Esophagus squamous epithelium (tissue), 4 donors: ENCODE measurements around the gene EIF3D.
A peak's percentile ranks its signal among the peaks of the same experiment; 100 is the strongest.

Source experiments
- POLR2A ChIP-seq, 4 donors: fragments of 450-650 bp; IDR thresholded peaks; one replicate each; pipeline ENCODE4 v1.6.1; 2017; ENCODE audit warnings: antibody characterized with exemption in 4 of 4, mild to moderate bottlenecking in 4 of 4, moderate library complexity in 3 of 4
- TF ChIP-seq, protein P1 (sequence below), 6 experiments: fragments of 450-650 bp in 4 of 6; fragments of 200-600 bp in 2 of 6; sonication (generic) in 2 of 6; IDR thresholded peaks; one replicate each; pipeline ENCODE4 v1.5.1; 2016 to 2019; ENCODE audit warnings: antibody characterized with exemption in 6 of 6, mild to moderate bottlenecking in 4 of 6, moderate library complexity in 4 of 6

DNA sequence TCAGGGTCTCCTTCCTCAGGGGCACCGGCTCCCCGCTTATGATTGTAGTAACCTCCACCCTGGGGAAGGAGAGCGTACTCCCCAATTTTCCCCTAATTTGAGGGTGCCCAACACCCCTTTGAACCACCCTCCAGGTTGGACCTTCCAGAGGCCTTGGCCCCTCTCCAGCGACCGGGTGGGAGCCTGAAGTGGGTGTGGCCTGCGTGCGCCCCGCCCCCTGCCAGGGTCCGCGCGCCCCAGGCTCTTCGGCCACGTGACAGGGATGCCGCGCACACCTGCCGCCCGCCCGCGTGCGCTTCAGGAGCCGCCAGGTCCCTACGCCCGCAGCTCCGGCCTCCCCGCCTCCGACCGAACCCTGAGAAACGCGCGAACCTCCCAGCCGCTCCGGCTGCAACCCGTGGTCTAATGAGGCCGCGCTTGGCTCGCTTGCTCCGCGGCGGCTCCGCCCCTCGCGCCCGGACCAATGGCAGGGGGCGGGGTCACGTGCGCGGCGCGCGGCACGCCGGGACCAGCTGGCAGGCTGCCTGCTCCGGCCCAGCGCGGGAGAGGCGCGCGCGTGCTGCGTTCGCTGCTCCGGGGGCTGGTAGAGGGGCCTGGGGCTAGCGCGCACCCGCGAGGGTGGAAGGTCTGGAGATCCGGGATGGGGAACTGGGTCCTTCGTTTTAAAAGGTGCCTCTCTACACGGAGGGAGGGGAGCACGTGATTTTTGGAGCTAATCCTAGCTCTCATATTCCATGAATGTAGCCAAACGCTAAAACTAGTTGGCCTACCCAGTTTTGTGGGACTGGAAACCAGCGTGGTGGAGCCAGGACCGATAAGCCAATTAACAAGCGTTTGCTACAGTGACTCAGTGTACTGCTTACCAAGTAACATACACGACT, 22.1 kb downstream of the EIF3D start, which contains the start of gene FOXRED2:
- TF ChIP-seq, protein P1, sequence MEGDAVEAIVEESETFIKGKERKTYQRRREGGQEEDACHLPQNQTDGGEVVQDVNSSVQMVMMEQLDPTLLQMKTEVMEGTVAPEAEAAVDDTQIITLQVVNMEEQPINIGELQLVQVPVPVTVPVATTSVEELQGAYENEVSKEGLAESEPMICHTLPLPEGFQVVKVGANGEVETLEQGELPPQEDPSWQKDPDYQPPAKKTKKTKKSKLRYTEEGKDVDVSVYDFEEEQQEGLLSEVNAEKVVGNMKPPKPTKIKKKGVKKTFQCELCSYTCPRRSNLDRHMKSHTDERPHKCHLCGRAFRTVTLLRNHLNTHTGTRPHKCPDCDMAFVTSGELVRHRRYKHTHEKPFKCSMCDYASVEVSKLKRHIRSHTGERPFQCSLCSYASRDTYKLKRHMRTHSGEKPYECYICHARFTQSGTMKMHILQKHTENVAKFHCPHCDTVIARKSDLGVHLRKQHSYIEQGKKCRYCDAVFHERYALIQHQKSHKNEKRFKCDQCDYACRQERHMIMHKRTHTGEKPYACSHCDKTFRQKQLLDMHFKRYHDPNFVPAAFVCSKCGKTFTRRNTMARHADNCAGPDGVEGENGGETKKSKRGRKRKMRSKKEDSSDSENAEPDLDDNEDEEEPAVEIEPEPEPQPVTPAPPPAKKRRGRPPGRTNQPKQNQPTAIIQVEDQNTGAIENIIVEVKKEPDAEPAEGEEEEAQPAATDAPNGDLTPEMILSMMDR (IDR thresholded peaks at IDR 0.05): peak in 1 of 6 experiments; percentile 7
- peak in 3 of 4 donors; percentile 39 to 83 (median 77) for TF ChIP-seq POLR2A (IDR thresholded peaks at IDR 0.05)
